Retinal pigment epithelial cell (primary cell): ENCODE measurements around the gene PHGDH.

ENCODE experiments used
- DNase-seq: peaks from one replicate; pipeline ENCODE4 v3.0.0-alpha.2; 2010; ENCODE audit warnings: low read depth
- H3K4me3 ChIP-seq: 2 replicates; pipeline ENCODE4 v1.5.1; 2011; ENCODE audit warnings: mild to moderate bottlenecking, low read length, control low read depth, moderate library complexity
- CTCF ChIP-seq: conservative IDR thresholded peaks from 2 replicates; pipeline ENCODE4 v1.5.1; 2011; ENCODE audit warnings: low read depth, low read length, control low read depth, inconsistent platforms

PHGDH gene

GRCh38 chr1:119713039-119713748 lies 1.5 kb downstream of the PHGDH start:
- TF ChIP-seq CTCF: no peak
- DNase-seq: no peak
- H3K4me3 ChIP-seq: peak overlapping the region; percentile 73

- no peak for DNase-seq
- H3K4me3 ChIP-seq: no peak overlapping the region
These were observed 2.2 kb downstream of the PHGDH start for GRCh38 chr1:119713749-119714456.

GRCh38 chr1:119714583-119714982 lies 2.8 kb downstream of the PHGDH start:
- no peak for DNase-seq

More at GRCh38 chr1:119713749-119714456, 2.2 kb downstream of the PHGDH start:
- TF ChIP-seq CTCF: no peak

GRCh38 chr1:119715542-119715941 lies 3.8 kb downstream of the PHGDH start:
- H3K4me3 ChIP-seq: no peak overlapping the region
- TF ChIP-seq CTCF: no peak
- DNase-seq: no peak

More at GRCh38 chr1:119714583-119714982, 2.8 kb downstream of the PHGDH start:
- no peak overlapping the region for H3K4me3 ChIP-seq
- TF ChIP-seq CTCF: no peak

- TF ChIP-seq CTCF: no peak
- DNase-seq: no peak
- H3K4me3 ChIP-seq: no peak overlapping the region
These were observed 6.7 kb downstream of the PHGDH start for GRCh38 chr1:119718409-119718808.

GRCh38 chr1:119718972-119719371 lies 7.2 kb downstream of the PHGDH start:
- no peak overlapping the region for H3K4me3 ChIP-seq
- no peak for DNase-seq
- TF ChIP-seq CTCF: no peak
